Measurements from ENCODE around the gene ZMAT2.

The ZMAT2 gene

DNA sequence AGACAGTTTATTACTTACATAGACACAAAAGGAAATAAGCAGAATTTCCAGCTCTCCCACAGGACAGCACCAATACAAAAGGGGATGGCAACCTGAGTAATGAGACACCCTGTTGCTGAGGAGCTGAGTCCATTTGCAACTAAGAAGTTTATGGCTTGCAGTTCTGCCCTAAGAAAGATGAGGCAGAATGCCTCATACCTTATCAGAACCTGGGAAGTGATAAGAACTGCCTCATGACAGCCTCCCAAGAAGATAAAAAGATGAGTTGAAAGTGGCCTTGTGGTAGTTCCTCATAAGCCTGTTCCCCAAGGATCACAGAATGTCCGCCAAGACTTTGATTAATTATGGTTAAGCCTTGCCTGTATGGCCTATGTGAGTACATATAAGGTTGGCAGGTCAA is 41.7 kb downstream of the ZMAT2 start:
- TF ChIP-seq CTCF (IDR thresholded peaks at IDR 0.05; ENCODE audit: low read depth, low read length): no peak
- no peak for DNase-seq (ENCODE audit: extremely low read depth, low read depth)

DNA sequence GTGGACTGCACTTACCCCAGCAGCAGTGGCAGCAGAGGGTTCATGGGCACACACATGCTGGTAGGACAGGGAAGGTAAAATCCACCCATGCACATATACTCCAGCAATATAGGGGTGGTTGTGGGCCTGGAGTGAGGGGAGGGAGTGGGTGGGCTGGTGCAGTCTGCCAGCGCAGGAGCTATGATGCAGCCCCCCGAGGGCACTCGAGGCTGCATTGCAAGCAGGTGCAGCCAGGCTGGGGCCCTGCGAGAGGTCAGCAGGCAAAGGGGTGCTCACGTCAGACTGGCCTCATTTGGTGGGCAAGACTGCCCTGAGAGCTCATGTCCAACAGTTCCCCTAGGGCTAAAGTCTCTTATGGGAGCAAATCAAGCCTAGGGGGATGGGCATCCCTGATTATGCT is 53.3 kb downstream of the ZMAT2 start:
- no peak for TF ChIP-seq CTCF (IDR thresholded peaks at IDR 0.05; ENCODE audit: low read depth, low read length)
- no peak for DNase-seq (ENCODE audit: extremely low read depth, low read depth)

All from AG09319 (cell line).